COLO668 (cell line): ENCODE data around the gene MCF2L.

ENCODE experiments used
- DNase-seq: peaks from one replicate; lab custom pipeline; 2025; ENCODE audit not compliant: unreplicated experiment; lab: John Stamatoyannopoulos, UW

MCF2L gene

DNA sequence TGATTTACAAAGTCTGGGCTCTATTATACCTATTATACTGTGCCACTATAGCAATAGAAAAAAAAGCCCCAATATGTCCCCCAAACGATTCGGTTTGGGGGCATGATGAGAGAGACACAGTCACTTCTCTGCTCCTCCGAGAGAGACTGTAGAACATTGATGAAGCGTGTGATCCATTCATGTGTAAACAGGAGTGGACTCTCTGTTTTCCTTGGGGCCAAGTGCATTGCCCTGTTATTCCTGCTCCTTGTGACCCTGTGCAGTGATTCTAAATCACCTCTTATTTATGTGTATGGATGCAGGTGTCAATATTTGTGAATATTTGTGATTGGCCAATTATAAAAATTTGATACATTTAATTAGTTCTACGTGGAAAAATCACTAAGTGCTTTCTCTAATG, 170.6 kb downstream of the MCF2L start:
- no peak for DNase-seq

DNA sequence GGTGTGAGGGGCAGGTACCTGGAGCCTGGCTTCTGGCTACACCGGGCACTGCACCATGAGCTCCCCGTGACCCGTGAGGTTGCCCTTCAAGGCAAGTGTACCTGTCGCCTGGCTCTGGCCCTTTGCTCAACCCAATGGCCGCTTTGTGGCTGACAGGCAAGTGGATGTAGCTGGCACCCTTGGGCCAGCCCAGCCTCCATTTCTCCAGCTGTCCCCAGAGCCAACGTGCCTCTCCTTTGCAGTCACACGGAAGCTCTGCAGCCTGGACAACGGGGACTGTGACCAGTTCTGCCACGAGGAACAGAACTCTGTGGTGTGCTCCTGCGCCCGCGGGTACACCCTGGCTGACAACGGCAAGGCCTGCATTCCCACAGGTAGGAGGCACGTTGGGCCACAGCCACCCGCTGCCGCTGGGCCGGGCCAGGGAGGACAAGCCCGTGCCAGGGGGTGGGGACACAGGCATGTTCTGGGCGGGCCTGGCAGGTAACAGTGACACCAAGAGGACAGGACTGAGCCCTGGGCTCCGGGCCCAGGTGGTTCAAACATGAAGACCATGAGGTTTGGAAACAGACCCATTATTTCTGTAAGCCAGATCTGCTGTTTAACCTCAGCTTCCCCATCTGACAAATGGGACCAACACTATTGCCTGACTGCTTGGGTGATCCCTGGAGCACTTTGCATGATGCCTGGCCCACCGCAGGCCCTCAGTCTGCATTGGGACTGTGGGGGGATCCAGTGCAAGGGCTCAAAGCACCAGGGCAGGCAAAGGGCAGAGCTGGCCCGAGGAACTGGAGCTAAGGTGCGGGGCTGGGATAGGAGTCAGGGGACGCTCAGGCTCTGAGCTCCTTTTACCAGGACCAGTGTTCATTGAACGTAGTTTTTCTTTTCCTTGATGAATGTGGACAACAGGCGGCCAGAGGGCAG, 171.9 kb downstream of the MCF2L start:
- no peak for DNase-seq

DNA sequence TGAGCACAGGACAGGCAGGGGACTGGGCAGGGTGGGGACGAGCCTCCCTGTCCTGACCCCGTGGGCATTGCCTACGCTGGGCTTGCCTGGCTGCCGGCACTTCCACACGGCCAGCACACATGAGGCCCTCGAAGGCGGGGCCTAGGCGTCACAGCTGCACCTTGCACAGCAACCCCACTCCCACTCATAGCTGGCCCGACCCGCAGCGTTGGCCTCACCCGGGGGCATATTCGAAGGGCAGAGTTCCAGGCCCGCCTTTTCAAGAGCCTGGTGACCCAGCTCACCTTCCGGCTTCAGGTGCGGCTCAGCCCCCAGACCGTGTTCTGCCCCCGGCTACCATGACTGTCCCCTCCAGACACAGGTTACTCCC, 172.6 kb downstream of the MCF2L start:
- no peak for DNase-seq

DNA sequence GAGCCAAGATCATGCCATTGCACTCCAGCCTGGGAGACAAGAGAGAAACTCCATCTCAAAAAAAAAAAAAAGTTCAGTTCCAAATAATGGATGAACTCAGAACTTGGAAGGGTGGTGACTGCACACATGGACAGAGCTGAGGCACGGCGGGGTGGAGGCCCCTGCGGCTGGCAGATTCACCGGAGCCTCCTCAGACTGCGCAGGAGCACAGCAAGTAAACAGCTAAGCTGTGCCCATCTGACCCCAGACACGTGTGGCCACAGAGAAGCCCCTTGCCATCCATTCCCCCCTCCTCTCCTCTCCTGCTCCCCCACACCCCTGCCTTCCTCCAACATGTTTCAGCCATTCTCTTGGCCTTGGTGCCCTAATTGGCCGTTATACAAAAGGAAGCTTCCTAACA, 173.9 kb downstream of the MCF2L start:
- no peak for DNase-seq

DNA sequence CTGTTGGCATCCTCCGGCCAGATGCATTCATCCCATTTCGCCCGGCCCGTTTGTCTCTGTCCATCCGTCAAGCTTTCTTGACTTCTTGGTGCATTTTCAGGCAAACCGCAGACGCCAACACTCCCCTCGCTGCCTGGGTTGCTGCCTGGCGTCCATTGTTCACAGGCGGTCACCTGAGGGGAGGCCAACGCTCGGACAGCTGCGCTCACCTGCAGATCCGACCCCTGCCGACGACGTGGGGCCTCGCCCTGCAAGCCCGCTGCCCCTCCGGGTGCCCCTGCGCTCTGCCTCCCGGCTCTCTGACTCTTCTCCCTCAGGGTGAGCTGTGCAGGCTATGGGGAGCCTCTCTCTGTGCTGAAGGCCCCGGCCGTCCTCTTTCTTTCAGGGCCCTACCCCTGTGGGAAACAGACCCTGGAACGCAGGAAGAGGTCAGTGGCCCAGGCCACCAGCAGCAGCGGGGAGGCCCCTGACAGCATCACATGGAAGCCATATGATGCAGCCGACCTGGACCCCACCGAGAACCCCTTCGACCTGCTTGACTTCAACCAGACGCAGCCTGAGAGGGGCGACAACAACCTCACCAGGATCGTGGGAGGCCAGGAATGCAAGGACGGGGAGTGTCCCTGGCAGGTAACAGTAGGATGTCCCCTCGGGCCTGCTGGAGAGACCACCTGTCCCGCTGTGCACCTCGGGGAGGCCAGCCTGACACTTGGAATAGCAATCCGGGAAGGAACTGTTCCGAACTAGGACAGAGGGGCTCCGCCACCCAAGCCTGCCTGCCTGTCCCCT, 174.6 kb downstream of the MCF2L start:
- DNase-seq = no peak

DNA sequence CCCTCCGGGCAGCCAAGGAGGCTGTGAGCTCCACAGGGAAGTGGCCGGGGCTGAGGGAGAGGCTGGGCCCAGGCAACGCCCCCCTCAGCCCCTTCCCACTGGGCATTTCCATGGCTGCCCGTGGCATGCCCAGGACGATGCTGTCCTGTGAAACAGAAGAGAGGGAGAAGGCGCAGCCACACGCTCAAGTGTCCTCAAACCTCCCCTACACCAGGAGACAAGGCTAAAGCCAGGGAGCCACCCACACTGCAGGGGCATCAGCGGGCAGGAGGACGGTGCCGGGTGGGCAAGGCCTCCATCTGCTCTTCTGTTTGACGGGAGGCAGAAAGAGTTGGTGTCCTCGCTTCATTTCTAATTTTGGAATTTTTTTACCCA, 175.2 kb downstream of the MCF2L start:
- DNase-seq = no peak

DNA sequence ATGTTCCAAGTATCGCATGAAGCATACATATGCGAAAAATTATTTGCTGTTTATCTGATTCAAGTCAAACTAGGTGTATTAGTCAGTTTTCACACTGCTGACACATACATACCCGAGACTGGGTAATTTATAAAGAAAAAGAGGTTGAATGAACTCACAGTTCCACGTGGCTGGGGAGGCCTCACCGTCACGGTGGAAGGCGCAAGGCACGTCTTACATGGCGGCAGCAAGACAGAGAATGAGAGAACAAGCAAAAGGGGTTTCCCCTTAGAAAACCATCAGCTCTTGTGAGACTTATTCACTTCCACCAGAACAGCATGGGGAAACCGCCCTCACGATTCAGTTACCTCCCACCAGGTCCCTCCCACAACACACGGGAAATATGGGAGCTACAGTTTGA, 176.5 kb downstream of the MCF2L start:
- DNase-seq = no peak

DNA sequence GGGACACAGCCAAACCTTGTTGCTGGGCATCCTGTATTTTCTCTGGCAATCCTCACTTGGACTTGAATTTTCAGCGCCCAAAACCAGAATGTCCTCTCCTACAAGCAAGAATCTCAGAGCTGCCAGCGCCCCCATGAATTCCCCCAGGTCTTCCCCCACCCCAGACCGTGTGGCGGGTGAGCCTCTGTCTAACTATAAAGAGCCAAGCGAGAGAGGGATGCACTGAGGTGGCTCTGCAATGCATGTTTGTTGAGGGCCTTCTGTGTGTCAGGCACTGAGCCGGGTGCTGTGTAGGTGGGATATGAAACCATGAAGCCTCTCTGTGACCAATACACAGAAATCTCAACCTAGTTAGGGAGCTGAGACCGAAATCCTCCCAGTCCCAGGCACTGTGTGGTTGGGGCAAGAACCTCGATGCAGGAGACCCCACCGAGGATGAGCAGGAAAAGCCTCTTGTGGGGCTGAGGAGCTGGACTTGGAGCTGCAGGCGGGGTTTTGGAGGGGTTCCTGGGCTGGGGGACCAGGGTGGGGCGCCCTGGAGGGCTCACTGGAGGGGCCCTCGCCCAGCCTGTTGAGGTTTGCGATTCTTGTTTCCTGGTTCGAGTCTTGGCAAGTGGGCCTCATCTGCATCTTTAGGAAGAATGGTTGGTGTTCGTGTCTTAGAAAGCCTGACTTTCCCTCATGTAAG, 177.0 kb downstream of the MCF2L start:
- no peak for DNase-seq

DNA sequence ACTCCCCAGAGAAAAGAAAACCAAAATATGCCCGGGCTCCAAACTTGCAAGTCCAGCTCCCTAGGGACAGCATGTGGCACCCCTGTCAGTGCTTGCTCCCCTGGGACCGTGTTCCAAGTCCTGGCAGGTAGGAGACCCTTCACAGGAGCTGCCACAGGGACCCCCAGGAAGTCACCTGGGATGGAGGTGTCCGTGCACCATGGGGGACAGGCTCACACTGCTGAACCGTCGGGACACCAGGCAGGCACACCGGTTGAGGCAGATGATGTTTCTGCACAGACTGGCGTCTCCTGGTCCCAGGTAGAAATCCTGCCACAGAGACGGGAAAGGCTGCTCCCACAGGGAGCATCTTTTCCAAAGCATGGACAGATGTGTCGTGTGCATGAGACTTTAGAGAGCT, 177.7 kb downstream of the MCF2L start:
- no peak for DNase-seq

DNA sequence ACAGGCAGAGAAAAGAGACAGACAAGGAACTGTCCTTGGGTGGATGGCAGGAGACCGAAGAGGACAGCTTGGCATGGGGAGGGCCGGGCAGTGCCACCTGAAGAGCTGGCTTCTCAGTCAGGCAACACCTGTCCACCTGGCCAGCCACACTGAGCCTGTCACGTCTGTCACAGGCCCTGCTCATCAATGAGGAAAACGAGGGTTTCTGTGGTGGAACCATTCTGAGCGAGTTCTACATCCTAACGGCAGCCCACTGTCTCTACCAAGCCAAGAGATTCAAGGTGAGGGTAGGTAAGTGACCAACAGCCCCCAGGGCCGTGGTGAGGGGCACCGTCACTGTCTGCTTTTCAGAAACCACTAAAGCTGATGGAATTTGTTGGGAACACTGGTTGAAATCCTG, 178.2 kb downstream of the MCF2L start:
- DNase-seq = no peak

DNA sequence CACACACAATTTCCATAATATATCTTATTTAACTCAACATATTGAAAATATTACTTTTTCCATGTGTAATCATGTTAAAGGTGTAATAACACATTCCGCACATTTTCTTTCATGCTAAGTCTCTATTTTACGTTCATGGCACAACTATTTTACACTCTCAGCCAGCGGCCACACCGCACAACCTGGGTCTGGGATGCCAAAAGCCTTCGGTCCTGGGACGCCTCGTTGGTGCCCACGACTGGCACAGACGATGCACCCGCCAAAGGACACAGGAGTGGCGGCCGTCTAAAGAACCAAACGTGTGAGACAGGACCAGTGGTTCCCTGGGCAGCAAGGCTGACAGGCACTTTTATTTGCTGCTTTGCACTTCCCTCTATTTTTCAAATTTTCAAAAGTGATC, 179.4 kb downstream of the MCF2L start:
- DNase-seq = no peak

DNA sequence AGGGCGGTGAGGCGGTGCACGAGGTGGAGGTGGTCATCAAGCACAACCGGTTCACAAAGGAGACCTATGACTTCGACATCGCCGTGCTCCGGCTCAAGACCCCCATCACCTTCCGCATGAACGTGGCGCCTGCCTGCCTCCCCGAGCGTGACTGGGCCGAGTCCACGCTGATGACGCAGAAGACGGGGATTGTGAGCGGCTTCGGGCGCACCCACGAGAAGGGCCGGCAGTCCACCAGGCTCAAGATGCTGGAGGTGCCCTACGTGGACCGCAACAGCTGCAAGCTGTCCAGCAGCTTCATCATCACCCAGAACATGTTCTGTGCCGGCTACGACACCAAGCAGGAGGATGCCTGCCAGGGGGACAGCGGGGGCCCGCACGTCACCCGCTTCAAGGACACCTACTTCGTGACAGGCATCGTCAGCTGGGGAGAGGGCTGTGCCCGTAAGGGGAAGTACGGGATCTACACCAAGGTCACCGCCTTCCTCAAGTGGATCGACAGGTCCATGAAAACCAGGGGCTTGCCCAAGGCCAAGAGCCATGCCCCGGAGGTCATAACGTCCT, 180.0 kb downstream of the MCF2L start:
- DNase-seq = no peak
